Measurements from ENCODE around the gene HIC2.
"Not testable (repeated sequence)": the region's sequence is repeated elsewhere in the genome, so short reads cannot be mapped to it uniquely, and the experiment has no call there.

The HIC2 gene

GRCh38 chr22:21490556-21490955 is 73.4 kb downstream of the HIC2 start:
- in situ Hi-C loops (cut with MboI; ENCODE audit: low sequenced_read_pairs): not testable (repeated sequence)

DNA sequence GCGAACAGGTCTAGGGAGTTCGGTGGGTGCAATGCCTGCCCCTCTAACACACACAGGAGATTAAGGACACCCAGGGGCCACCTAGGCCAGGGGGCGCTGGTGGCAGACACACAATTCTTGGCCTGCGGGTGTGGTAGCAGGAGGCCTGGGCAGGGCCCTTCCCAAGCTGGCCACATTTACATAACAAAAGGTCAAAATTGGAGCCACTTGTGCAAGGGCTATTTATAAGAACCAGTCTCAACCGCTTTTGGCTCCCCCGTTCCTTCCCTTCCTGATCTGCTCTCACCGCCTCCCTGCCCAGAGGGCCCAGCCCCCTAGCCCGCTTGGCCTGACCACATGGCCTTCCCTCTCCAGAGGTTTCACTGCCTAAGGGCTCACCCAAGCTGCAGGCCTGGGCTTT is 75.1 kb downstream of the HIC2 start:
- in situ Hi-C loops (cut with MboI; ENCODE audit: low sequenced_read_pairs): not testable (repeated sequence)

- in situ Hi-C loops (cut with MboI; ENCODE audit: low sequenced_read_pairs): not testable (repeated sequence)
Observed at GRCh38 chr22:21493789-21494782, 76.9 kb downstream of the HIC2 start.

- in situ Hi-C loops (cut with MboI; ENCODE audit: low sequenced_read_pairs): not testable (repeated sequence)
Observed at GRCh38 chr22:21497984-21498383, 80.8 kb downstream of the HIC2 start.

GRCh38 chr22:21498489-21498888 is 81.3 kb downstream of the HIC2 start:
- in situ Hi-C loops (cut with MboI; ENCODE audit: low sequenced_read_pairs): not testable (repeated sequence)

DNA sequence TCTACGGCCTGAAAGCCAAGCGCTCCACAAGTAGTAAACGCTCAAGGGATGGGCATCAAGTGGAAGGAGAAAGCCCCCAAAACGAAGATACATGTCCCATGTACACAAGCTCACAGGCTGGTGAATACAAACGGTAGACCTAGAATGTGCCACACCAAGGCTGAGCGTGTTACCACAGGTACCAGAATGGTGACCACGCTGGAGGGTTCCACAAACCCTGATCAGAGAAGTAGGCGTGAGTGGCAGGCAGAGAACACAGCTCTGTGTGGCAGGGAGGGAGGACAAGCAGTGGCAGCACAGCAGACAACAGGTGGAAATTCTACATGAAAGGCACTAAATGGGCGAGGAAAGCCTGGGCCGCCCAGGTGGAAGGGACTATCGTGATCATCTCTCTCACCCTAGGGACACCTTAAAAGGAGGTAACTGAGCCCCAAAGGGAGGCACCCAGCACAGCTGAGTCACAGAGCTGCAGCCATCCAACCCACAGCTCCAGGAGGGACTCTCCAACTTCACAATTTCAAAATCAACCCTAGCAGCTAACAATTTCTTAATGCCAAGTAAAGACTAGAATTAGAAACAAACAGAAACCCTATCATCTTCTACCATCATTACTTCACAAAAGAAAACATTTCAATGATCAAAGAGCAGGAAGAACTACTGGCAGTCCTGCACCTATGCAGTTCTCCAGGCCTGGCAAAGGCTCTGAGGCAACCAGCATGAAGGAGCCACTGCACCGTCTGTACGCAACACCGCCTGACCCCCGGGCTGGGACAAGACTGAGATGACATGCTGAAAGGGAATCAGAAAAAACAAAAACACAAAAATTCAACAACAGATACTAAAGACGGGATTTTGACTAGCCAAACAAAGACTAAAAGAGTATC is 82.7 kb downstream of the HIC2 start:
- in situ Hi-C loops (cut with MboI; ENCODE audit: low sequenced_read_pairs): not testable (repeated sequence)

Data from HL-60/S4 treated with phorbol 12-myristate 13-acetate at 8.2 ng/mL for 4 days and 3 days (cell line).